NCI-H446 treated with DMSO at 0.1 percent for 48 hours (cell line): ENCODE measurements around the gene TIGAR.

Experiments used
- DNase-seq: peaks from one replicate; lab custom pipeline; 2025; lab: John Stamatoyannopoulos, UW

Gene TIGAR

DNA sequence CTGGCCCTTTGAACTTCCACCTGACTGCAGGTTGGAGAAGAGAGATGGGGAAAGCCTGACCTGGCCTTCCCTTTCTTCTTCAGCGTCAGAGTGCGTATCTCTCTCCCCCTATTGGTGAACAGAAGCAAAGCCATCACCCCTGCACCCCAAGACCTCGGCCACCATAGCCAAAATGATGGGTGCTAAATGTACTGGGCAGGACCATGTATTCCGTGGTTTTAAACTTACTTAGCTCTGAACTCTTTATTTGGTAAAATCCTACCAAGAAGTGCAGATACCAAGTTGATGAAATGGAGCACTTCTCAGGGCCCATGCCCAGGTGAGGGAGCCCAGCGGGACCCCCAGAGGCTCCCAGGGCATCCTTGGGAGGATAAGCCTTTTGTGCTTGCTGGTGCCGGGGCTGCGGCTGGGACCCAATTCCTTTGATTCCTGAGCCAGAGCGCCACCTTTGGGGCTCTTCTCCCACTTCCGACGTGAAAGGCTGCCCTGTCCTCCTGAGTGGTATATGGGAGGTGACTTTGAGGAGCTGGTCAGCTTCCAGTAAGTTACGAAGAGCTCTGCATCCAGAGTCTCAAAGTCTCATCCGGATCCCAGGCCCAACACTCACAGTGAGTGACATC is 38.0 kb upstream of the TIGAR start:
- no peak for DNase-seq

DNA sequence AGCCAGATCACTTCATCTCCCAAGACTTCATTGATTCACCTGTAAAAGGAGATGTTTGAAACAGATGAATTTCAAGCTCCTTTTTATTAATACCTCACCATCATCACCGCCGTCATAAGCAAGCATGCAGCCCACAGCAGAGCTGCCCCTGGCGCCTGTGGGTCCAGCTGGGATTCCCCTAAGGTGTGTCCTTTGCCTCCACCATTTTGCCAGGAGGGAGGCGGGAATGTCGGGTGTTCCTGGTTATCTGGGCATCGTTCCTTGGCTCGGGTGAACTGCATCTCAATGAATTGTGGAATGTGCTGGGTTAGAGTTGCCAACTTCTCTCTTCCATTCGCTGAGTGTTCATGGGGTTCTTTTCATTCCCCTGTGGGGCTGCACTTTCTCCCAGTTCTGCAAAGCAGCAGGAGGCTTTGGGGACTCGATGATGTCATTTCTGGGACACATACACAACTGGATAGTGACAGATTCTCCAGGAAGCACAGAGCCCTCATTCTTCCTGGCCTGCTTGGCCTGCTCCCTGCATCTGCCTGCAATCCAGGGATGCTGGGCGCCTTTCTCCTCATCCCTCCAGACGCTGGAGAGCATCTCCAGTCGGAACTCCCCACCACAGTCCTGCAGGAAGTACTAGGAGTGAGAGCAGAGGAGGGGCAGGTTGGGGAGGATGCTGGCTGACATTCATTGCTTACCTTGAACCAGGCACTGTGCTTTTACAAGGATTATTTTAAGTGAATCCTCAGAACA is 37.3 kb upstream of the TIGAR start:
- DNase-seq, result no peak

DNA sequence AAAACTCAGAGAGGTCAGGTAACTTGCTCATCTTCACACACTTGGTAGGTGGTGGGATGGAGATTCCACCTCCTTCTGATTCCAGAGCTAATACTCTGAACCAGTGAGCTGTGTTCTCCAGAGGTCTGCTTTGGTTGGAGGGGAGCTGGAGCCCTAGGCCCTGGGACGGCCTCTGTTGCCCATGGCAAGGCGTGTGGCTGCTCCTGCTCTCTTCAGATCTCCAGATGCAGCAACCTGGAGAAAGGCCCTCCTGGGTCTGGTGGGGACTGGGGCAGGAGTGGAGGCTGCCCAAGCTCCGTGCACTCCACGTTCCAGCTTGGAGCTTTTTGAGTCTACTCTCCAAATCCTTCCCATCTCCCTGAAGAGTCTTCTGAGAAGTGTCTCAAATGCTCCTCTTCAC is 36.7 kb upstream of the TIGAR start:
- no peak for DNase-seq

- DNase-seq, result no peak
Observed at GRCh38 chr12:4285070-4285469, 35.9 kb upstream of the TIGAR start.

GRCh38 chr12:4286228-4286627 is 34.8 kb upstream of the TIGAR start:
- DNase-seq, result no peak

GRCh38 chr12:4286771-4287317 is 34.2 kb upstream of the TIGAR start:
- no peak for DNase-seq

DNA sequence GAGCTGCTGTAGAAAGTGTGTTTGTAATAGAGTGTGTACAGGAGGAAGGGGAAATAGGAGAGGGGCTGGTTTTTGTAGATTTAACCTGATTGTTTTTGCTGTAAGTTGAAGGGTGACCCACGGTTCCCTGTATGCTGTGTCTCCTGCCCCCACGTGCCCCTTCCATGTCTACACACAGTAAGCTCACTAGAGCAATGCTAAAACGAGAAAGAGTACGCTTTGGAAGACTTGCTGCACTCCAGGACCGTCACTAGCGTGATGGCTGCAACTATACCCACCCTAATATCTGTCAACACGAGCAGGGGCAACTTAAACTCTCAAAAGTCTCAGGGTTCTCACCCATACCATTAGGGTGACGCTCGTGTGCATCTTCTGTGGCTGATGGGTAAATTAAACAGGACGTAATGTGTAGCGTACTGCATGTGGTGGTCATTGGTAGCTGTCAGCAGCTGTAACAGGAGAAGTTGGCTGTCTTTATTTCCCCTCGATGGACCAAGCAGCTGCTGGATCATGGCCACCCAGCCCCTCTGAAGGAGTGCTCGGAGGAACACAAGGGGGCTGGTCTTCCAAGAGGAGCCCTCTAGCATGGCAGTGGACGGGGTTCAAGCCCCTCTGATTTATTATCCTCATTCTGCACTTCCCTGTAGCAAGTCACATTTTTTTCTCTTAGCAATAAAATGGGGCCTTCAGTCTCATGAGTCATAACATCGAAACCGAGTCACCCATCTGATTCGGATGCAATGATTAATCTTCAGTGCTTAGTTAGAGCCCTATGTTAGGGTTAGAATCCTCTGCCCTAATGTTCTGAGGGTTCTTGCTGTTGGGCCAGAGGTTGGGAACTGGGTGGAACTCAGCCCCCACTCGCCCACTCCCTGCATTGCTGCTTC is 33.4 kb upstream of the TIGAR start:
- no peak for DNase-seq

GRCh38 chr12:4288296-4289131 is 32.5 kb upstream of the TIGAR start:
- no peak for DNase-seq

GRCh38 chr12:4289231-4289878 is 31.7 kb upstream of the TIGAR start:
- DNase-seq, result no peak

GRCh38 chr12:4289998-4290790 is 30.8 kb upstream of the TIGAR start:
- no peak for DNase-seq

- DNase-seq, result no peak
Observed at GRCh38 chr12:4292341-4293073, 28.5 kb upstream of the TIGAR start.

- DNase-seq, result no peak
Observed at GRCh38 chr12:4293299-4293965, 27.6 kb upstream of the TIGAR start.

DNA sequence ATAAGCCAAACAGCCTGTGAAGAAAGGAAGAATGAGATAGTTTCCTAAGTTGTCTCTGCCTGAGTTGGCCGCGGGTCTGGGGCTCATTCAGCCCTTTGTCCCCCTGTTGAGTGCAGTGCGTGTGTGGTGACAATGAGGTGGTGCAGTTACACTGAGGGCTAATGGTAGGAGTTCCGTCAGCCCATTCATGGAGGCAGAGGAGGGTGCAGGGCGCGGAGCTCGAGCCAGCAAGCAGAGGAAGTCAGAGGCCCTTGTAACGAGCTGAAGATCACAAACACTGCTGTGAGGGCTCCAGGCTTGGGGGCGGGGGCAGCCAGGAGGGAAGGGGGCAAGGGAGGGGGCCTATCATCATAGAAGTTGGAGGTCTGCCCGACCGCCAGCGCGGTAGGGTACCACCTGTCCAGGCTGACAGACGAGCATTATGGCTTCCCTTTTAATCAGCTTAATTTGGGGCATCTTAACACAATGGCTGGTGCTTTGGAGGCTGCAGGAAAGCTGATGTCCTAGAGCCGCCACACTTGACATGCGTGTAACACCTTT is 27.0 kb upstream of the TIGAR start:
- no peak for DNase-seq

GRCh38 chr12:4296751-4297150 is 24.3 kb upstream of the TIGAR start:
- DNase-seq, result no peak

DNA sequence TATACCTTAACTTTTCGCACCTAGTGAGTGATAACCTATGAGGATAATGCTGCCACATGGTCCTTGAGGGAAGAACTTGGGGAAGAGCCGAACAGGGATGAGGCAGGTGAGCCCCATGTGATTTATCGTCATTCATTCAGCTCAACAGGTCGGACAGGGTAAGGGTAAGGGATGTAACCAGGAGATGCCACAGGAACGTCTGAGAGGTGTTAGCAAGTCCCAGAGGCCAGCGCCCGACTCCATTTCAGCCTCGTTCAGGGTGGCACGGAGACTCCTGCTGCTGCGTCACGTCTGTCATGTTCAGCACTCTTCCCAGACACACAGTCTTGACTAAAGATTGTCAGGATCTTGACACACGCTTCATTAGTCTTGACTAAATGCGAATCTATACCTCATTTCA is 23.4 kb upstream of the TIGAR start:
- no peak for DNase-seq

DNA sequence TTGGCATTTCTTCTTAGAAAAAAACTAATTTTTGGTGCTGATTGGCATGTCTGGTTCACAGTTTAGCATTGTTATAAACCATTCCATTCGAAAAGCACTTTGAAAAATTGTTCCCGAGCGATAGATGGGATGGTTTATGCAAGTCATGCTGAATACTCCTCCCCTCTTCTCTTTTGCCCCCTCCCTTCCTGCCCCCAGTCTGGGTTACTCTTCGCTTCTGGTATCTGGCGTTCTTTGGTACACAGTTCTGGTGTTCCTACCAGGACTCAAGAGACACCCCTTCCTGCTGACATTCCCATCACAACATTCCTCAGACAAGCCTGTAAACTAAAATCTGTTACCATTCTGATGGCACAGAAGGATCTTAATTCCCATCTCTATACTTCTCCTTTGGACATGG is 20.1 kb upstream of the TIGAR start:
- no peak for DNase-seq

DNA sequence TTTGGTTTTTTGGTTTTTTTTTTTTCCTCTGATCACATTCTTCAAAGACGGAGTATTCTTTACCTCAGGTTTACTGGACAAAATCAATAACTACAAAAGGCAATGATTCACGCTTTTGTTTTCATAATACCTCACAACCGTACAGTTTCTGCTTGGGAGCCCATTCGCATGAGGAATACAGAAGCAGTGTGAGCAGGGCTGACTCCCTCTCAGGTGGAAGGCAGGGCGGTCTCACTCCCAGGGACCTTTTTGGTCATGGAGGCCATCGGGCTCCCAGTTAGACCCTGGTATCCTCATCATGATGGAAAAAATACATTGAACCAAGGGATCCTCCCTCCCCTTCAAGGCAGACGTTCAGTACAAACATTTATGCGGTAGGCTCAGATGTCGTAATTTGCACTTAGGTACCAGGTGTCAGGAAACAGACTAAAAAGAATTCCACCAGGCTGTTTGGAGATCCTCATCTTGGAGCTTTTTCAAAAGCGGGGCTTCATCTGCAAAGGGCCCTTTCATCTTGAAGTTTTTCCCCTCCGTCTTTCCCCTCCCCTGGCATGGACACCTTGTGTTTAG is 19.0 kb upstream of the TIGAR start:
- no peak for DNase-seq

- no peak for DNase-seq
Observed at GRCh38 chr12:4302881-4303280, 18.1 kb upstream of the TIGAR start.
